Esophagus squamous epithelium (tissue), 5 donors: ENCODE results near the gene RASIP1. TPM values are rescaled to one million over a fixed set of nuclear protein-coding genes. Genes with fewer than 3 reads are reported as not detected.

Source experiments
- DNase-seq: peaks from one replicate; lab custom pipeline; 2025; lab: John Stamatoyannopoulos, UW
- H3K27ac ChIP-seq, 4 donors: fragments of 200-600 bp; sonication (generic); one replicate each; pipeline ENCODE4 v1.5.1; 2016 to 2019; ENCODE audit warnings: mild to moderate bottlenecking in 1 of 4
- H3K27me3 ChIP-seq, 4 donors: fragments of 200-600 bp; sonication (generic); 1 replicate in 3 of 4; 2 replicates in 1 of 4; pipeline versions ENCODE4 v1.5.1 to v1.6.0; 2017 to 2021; ENCODE audit warnings: antibody characterized with exemption in 1 of 4
- H3K36me3 ChIP-seq, 3 donors: fragments of 200-600 bp; sonication (generic); one replicate each; pipeline ENCODE4 v1.5.1; 2016 to 2019
- H3K4me1 ChIP-seq, 3 donors: fragments of 200-600 bp; sonication (generic); one replicate each; pipeline ENCODE4 v1.5.1; 2017 to 2019
- H3K4me3 ChIP-seq, 4 donors: fragments of 200-600 bp; sonication (generic); 1 replicate in 3 of 4; 2 replicates in 1 of 4; pipeline ENCODE4 v1.5.1; 2016 to 2019; ENCODE audit warnings: mild to moderate bottlenecking in 2 of 4, moderate library complexity in 1 of 4
- H3K9me3 ChIP-seq, 3 donors: fragments of 200-600 bp; sonication (generic); one replicate each; pipeline ENCODE4 v1.5.1; 2016 to 2019
- POLR2A ChIP-seq, 4 donors: fragments of 450-650 bp; IDR thresholded peaks; one replicate each; pipeline ENCODE4 v1.6.1; 2017; ENCODE audit warnings: antibody characterized with exemption in 4 of 4, mild to moderate bottlenecking in 4 of 4, moderate library complexity in 3 of 4
- WGBS, 2 donors: methylation state at CpG; one replicate each; pipeline ENCODE4 v1.1.5; 2018; 5-methylcytosine and 5-hydroxymethylcytosine counted together
- intact Hi-C: fragments of 100-400 bp; cut with DNase I; formaldehyde crosslinking; loops from one replicate; pipeline ENCODE4 v1.15.0; 2022
- total RNA-seq, 4 donors: library from RNA; depleted of rRNA; stranded (reverse); fragments of >200 nt; gene quantifications; one replicate each; pipeline ENCODE4 v1.1.0, GENCODE V29; 2016
- TF ChIP-seq, protein P1 (sequence below), 6 experiments: fragments of 450-650 bp in 4 of 6; fragments of 200-600 bp in 2 of 6; sonication (generic) in 2 of 6; IDR thresholded peaks; one replicate each; pipeline ENCODE4 v1.5.1; 2016 to 2019; ENCODE audit warnings: antibody characterized with exemption in 6 of 6, mild to moderate bottlenecking in 4 of 6, moderate library complexity in 4 of 6
- donor health status: DM: yes; HTN: yes; CAD: no.

The RASIP1 gene
- total RNA-seq, 4 donors from 2014 or later: 4.0 to 9.6 (median 6.5) TPM

DNA sequence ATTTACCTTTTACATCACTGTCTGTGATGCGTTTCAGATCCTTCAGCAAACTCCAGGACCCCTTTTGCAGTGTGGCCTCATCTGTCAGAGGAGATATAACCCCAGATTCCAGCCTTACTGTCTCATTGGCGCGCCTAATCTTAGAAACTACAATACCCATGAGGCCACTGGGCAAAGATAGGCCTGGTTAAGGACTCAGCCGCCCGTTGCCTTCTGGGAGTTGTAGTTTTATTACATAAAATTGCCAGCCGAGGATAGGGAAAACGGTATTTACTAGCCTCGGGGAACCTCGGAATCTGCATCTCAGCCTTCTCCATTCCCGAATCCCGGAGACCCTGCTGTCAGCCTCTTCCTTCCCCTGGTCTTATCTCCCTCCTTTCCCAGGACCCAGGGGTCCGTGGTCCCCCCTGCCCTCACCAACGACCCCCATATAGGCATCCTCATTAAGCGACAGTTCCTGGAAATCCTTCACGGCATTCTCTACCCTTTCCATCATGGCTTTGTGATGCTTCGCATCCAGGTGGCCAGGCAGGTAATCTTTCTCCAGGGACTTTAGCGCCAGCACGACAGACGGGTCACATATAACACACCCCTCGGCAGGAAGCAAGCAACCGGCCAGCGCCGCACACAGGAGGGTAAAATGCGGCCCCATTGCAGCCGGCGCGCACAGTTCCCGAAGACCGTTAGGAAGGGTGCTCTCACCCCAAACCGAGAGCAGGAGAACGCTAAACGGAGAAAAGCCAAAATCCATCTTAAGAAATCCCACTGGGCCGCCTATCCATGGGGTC is 5.0 kb upstream of the RASIP1 start:
- TF ChIP-seq, protein P1, sequence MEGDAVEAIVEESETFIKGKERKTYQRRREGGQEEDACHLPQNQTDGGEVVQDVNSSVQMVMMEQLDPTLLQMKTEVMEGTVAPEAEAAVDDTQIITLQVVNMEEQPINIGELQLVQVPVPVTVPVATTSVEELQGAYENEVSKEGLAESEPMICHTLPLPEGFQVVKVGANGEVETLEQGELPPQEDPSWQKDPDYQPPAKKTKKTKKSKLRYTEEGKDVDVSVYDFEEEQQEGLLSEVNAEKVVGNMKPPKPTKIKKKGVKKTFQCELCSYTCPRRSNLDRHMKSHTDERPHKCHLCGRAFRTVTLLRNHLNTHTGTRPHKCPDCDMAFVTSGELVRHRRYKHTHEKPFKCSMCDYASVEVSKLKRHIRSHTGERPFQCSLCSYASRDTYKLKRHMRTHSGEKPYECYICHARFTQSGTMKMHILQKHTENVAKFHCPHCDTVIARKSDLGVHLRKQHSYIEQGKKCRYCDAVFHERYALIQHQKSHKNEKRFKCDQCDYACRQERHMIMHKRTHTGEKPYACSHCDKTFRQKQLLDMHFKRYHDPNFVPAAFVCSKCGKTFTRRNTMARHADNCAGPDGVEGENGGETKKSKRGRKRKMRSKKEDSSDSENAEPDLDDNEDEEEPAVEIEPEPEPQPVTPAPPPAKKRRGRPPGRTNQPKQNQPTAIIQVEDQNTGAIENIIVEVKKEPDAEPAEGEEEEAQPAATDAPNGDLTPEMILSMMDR (IDR thresholded peaks at IDR 0.05): no peak
- no peak for TF ChIP-seq POLR2A (IDR thresholded peaks at IDR 0.05)
- H3K4me1 ChIP-seq: peaks cover 8 to 30% (median 13%) of the 10 kb centered on the region in 3 donors
- 39% methylated on average over 26 to 27 of the region's 33 CpGs for WGBS, 2 donors
- H3K36me3 ChIP-seq: peaks cover 0 to 38% (median 0%) of the 10 kb centered on the region in 3 donors
- H3K27ac ChIP-seq: no peak overlapping the region
- H3K9me3 ChIP-seq: no peaks in the 10 kb centered on the region
- H3K4me3 ChIP-seq: no peak overlapping the region
- DNase-seq: no peak
- peaks cover 0 to 16% (median 0%) of the 10 kb centered on the region in 4 donors for H3K27me3 ChIP-seq
- intact Hi-C loops: no loop called here

DNA sequence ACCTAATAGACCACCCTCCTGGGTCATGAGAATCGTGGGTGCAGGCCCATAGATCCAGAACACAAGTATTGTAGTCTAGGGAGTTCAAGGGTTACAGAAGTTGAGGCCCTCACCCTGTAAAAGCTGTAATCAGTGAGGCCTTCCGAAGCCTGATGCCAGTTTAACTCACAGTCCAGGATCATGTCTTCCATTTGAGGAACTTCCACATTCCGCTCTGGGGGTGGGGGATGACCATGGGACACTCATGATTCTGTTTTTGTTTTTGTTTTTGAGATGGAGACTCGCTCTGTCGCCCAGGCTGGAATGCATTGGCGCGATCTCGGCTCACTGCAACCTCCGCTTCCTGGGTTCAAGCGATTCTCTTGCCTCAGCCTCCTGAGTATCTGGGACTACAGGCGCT is 1.7 kb upstream of the RASIP1 start:
- Histone ChIP-seq H3K27me3 (peaks cover 0 to 10% (median 0%) of the 10 kb centered on the region in 4 donors), H3K27ac (peak overlapping the region; percentile 49 to 87 (median 82)), H3K9me3 (no peaks in the 10 kb centered on the region), H3K4me3 (no peak overlapping the region), H3K4me1 (peaks cover 22 to 59% (median 31%) of the 10 kb centered on the region in 3 donors), H3K36me3 (peaks cover 0 to 8% (median 0%) of the 10 kb centered on the region in 3 donors)
- intact Hi-C loops: no loop called here
- DNase-seq: no peak
- TF ChIP-seq, protein P1 (IDR thresholded peaks at IDR 0.05): no peak
- TF ChIP-seq POLR2A (IDR thresholded peaks at IDR 0.05): no peak
- 83% methylated on average over 10 to 11 of the region's 11 CpGs for WGBS, 2 donors

DNA sequence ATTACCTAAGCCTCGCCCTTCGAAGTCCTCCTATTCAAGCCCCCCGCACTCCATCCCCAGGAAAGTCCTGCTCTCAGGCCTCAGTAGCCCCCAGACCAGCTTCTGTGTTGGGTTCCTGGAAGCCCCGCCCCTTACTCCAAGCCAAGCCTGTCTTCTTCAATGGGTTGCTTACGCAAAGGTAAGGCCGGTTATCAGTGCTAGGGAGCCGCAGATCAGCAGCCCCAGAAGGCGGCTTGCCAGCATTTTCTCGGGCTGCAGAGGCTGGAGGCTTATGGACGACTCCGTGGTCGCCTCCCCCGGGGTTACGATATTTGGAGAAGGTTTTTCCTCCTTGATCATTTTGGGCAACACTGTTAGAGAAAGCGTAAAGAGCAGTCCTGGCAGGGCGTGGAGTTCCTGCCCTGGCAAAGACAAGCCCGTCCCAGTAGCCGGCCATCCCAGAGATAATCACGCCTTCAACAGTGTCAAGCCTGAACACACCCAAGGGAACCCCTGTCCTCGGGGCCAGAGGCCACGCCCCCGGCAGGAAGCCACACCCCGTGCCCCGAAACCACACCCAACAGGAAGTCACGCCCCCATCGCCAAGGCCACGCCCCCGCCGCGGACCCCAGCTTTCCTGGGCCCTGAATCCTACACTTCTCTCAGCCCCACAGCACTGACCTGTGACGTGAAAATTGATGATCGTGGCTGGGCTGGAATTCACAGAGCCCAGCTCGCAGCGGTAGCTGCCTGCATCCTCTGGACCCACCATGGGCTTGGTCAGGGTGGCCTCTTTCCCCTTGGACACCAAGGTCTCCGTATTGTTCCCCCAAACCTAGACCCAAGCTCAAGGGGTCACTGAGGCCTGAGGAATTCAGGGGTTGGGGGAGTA is 954 bp upstream of the RASIP1 start:
- TF ChIP-seq, protein P1 (IDR thresholded peaks at IDR 0.05): no peak
- TF ChIP-seq POLR2A (IDR thresholded peaks at IDR 0.05): peak in 1 of 4 donors; percentile 52
- Histone ChIP-seq H3K4me1 (peaks cover 22 to 51% (median 31%) of the 10 kb centered on the region in 3 donors), H3K36me3 (peaks cover 0 to under 1% (median 0%) of the 10 kb centered on the region in 3 donors), H3K4me3 (peak overlapping the region in 3 of 4 donors; percentile 45 to 78 (median 69)), H3K27me3 (peaks cover 0 to 9% (median 0%) of the 10 kb centered on the region in 4 donors), H3K9me3 (no peaks in the 10 kb centered on the region), H3K27ac (peak overlapping the region; percentile 78 to 87 (median 82))
- WGBS, 2 donors: 20 to 22% methylated on average over 15 to 17 of the region's 35 CpGs
- no peak for DNase-seq
- intact Hi-C loops: no loop called here

DNA sequence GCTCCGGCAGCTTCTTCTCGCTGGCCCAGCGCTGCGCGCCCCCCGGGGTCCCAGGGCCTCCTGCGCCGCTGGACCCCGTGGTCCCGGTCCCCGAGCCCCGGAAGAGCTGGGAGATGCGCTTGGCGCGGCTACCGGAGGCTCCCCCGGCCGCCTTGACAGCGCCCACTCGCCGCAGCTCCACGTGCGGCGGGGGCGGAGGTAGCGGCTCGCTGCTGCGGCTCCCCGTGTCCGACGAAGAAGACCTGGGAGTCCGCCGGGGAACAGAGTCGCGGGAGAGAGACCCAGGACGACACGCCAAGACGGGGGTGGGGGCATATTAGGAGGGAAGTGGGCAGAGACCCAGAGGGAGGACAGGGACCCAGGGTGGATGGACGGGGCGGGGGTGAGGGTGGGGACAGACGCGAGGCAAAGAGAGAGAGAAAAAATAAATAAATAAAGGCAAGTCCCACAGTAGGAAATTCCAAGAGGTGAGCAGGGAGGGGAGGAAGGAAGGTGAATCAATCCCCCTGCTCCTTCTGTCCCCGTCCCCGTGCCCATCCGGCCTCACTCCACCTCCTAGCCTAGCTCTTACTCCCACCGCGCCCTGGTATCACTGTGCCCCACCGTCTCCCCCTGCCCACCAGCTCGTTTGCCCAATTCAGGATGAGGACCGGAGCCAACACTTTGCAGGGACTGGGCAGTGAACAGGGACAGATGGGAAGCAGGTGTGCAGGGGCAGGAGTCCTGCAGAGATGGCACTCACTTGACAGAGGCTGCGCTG is 826 bp downstream of the RASIP1 start:
- Histone ChIP-seq H3K4me1 (peaks cover 22 to 58% (median 31%) of the 10 kb centered on the region in 3 donors), H3K27me3 (no peaks in the 10 kb centered on the region), H3K4me3 (peak overlapping the region; percentile 45 to 78 (median 58)), H3K36me3 (no peaks in the 10 kb centered on the region), H3K27ac (peak overlapping the region; percentile 78 to 87 (median 82)), H3K9me3 (no peaks in the 10 kb centered on the region)
- 26 to 45% methylated on average over 10 to 14 of the region's 51 CpGs for WGBS, 2 donors
- TF ChIP-seq POLR2A (IDR thresholded peaks at IDR 0.05): no peak
- TF ChIP-seq, protein P1 (IDR thresholded peaks at IDR 0.05): no peak
- DNase-seq: no peak
- intact Hi-C loops: no loop called here
